ENCODE results near the gene SHMT2.

DNA sequence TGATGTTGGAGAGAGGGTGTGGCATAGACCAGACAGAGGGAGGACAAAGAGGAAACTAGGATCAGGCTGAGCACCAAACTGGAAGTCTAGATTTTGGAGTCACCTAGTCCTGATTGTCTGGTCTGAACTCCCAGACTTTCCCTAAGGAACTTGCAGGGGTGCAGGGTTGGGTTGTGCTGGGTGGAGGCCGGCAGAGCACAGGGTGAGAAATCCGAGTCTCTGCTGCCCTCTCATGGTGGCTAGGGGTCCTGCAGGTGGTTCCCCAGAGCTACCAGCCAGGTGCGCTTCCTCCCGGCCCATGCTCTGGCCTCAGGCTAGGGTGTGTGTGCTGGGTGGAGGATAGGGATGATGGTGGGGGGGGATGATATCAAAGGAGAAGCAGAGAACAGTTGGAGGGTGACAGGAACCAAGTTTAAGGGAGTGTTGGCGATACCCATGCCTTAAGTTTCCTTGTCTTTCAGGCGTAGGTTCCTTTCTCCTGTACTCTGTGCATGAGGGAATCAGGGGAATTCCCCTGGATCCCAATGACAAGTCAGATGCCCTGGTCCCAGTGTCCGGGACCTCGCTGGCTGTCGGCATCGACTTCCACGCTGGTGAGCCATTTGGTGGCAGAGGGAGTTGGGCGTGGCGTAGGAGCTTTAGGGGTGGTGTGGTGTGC, 46.5 kb upstream of the SHMT2 start:
- TF ChIP-seq, protein P1, sequence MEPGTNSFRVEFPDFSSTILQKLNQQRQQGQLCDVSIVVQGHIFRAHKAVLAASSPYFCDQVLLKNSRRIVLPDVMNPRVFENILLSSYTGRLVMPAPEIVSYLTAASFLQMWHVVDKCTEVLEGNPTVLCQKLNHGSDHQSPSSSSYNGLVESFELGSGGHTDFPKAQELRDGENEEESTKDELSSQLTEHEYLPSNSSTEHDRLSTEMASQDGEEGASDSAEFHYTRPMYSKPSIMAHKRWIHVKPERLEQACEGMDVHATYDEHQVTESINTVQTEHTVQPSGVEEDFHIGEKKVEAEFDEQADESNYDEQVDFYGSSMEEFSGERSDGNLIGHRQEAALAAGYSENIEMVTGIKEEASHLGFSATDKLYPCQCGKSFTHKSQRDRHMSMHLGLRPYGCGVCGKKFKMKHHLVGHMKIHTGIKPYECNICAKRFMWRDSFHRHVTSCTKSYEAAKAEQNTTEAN (CRISPR knock-in tag; IDR thresholded peaks at IDR 0.05) = no peak
- TF ChIP-seq NR3C1 (CRISPR knock-in tag; IDR thresholded peaks at IDR 0.05) = no peak

Measured in K562 (cell line).